GM12801 (cell line): ENCODE results near the gene WBP1.

Source experiments
- CTCF ChIP-seq: IDR thresholded peaks from one replicate; pipeline ENCODE4 v1.5.1; 2011; ENCODE audit warnings: control low read depth; ENCODE audit not compliant: insufficient read length; ENCODE audit errors: extremely low read depth

The WBP1 gene

GRCh38 chr2:74424139-74424992 is 33.9 kb upstream of the WBP1 start:
- no peak for TF ChIP-seq CTCF

DNA sequence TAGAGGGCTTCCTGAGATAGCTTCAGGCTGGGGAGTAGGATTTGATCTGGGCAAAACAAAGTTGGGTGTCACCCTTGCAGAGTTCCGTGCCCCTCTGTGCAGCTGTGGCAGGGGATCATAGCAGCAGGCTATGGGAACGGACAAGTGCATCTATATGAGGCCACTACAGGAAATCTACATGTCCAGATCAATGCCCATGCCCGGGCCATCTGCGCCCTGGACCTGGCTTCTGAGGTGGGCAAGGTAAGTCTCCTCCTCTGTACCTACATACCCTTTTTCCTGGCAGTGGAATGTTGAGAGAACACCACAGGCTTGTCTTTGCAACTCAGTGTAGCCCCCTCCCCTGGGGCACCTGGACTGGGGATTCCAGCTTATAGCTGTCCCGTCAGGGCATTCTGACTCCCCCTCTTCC is 33.2 kb upstream of the WBP1 start:
- no peak for TF ChIP-seq CTCF

- TF ChIP-seq CTCF = no peak
These were observed 32.7 kb upstream of the WBP1 start for GRCh38 chr2:74425523-74425922.

- TF ChIP-seq CTCF = no peak
These were observed 32.0 kb upstream of the WBP1 start for GRCh38 chr2:74426181-74426758.

DNA sequence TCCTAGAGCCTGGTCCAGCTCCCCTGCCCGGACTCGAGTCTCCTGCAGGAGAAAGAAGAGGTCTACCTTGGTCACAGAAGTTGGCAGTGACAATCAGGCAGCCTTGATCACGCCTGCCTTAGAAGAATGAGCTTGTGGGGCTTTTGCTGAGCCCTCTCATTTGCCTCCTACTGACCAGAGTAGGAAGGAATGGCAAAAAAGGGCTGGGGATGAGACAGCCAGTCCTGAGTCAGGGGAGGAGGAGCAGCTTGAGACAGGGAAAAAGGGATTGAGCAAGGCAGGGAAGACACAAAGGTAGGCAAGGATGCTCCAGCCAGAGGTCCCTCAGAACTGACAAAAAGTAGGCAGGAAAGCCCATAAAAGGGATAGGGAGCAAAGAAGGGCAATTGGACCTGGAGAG is 30.7 kb upstream of the WBP1 start:
- no peak for TF ChIP-seq CTCF

DNA sequence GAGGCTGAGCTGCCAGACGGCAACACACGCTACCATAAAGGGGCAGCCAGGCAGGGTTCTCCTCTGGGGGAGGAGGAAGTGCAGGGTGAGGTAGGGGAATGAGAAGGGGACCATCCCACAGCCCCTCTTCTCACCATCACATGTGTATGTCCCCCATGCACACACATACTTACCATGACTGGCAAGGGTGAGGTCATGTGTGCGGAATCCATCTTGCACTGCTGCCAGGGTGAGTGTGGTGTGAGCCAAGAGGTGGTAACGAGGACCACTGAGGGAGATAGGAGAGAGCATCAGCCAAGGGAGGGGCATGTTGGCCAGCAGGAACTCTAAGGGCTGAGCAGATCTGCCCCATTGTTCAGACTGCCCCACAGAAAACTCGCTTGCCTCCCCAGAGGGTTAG is 29.6 kb upstream of the WBP1 start:
- TF ChIP-seq CTCF = no peak

DNA sequence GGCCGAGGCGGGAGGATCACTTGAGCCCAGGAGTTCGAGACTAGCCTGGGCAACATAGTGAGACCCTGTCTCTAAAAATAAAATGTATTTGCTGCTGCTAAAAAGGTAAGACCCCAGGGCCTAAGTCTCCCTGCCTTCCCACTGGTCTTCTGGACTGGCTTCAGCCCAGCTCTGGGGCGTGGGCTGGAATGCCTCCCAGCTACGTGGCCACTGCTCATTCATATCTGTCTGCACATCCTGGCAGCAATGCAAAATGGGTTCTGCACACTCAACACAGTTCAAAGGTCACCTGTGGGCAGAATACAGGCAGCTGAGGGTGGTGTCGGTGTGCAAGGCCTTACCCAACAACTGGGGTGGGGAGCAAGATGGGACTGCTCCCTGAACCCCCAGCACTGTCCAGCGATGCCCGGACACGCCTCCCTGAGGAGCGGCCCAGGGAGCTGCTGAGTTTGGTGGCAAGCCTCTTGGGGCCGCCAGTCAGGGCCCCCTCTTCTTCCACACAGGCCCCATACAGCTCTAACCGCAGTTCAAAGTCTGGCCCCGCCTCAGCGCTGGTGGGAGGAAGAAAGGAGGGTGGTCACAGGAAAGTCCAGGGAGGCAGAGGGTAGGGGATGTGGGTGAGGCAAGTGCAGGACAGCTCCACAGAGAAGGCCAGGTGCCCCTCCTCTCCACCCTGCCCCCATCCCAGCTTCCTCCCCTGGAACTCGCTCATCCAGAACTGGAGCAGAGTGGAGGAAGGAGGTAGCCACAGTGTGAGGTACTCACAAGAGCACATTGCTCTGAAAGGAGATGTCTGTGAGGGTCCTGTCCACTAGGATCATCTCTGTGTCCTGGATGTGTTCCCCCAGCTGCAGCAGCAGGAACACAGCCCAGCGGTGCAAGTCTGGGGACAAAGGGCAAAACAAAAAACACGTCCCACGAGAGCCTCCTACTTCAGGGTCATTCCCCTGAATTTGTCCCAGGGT is 28.5 kb upstream of the WBP1 start:
- no peak for TF ChIP-seq CTCF
